Ureter (tissue), 1 donor: ENCODE data around the gene UMODL1. TPM values are rescaled to one million over a fixed set of nuclear protein-coding genes. Genes with fewer than 3 reads are reported as not detected.
"Not testable (repeated sequence)": the region's sequence is repeated elsewhere in the genome, so short reads cannot be mapped to it uniquely, and the experiment has no call there.

Experiments used
- DNase-seq: peaks from one replicate; pipeline ENCODE4 v3.0.0-alpha.2; 2020; ENCODE audit warnings: low spot score
- total RNA-seq: library from RNA; stranded (reverse); gene quantifications from one replicate; pipeline ENCODE4 v1.2.4, GENCODE V29; 2023
- donor health status: DM: yes; HTN: yes; CAD: no.

The UMODL1 gene
- total RNA-seq, 1 donor from 2014 or later, result not detected

DNA sequence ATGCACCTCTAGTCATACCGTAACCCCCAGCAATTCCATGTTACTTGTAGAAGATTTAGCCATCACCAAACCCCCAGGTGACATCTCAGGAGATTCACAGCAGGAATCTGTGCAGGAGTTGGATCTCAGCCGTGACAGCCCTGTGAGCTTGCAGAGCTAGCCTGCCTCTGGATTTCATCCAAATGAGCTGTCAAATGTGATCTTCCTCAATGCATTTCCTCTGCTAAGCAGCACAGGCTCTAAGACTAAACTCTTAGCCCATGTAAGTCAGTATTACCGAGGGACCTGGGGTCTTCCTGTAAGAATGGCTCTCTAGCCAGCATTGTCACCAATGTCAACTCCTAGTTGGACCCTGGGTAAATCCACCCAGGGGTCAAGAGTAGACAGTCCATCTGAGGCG is 41.7 kb downstream of the UMODL1 start:
- DNase-seq, result no peak

DNA sequence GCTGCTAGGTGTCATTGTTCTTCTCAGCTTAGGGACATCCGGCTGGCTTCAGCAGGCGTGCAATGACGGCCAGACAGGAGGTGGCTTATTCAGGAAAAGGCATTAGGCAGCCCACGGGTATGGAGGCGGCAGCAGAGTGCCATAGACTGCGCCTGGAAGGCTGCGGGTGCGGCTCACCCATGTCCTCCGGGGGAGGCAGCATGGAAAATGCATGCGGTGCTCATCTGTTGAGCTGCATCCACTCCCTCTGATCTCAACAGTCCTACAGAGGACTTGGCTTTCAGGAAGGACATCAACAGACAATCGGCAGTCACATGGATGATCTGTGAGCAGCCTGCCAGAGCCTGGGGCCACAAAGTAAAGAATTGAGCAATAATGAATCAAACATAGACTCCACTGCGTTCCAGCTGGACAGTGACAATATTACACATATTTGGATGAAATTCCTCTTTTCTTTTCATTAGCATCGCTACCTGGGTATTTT is 42.9 kb downstream of the UMODL1 start:
- no peak for DNase-seq

DNA sequence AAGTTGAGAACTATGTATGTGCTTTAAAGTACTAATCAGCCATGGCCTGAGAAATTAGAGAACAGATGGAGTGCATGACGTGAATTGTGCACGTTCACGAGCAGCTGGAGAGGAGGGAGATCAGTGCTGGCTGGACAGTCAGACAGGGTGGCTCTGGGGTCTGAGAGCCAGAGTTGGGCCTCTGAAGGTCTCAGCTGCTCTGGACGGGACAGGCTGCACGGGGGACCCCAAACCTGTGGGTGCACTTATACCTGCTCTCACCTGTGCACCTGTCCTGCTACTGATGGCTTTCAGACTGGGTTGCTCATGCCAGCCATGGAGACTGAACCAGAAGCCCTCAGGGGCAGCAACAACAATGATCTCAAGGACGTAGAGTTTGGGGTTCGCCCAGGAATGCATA is 43.5 kb downstream of the UMODL1 start:
- DNase-seq, result no peak

DNA sequence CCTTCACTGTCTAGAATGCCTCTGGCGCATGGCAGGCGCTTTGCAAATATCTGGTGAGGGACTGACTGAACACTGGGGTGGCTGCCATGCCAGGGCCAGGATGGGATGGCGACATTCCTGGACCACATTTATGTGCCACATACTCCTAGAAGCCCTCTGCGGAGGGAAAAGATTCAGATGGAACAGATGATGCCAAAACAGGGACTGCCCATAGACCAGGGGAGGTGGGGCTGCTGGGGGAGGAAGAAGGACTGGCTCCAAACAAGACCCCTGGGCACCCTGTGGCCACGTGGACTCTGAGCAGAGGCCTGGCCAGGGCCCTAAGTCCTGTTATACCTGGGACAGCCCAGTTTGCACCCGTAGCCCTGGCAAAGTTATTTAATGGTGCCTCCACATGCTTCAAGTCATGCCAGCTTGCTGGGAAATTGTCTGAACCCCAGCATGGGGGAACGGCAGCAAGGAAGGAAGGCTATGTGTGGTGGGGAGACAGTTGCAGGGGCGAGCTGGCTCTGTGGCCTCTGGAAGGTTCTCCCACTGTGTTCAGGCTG is 44.1 kb downstream of the UMODL1 start:
- no peak for DNase-seq

DNA sequence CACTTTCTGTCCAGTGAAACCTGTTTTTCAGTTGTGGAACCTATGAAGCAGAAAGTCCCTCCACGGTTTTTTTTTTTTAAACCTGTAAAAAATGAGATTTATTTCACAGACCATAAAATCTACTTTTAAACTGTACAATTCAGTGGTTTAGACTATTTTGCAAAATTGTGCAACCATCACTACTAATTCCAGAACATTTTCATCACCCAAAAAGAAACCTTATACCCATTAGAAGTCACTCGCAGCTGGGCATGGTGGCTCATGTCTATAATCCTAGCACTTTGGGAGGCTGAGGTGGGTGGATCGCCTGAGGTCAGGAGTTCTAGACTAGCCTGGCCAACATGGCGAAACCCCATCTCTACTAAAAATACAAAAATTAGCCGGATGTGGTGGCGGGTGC is 45.4 kb downstream of the UMODL1 start:
- DNase-seq, result not testable (repeated sequence)

DNA sequence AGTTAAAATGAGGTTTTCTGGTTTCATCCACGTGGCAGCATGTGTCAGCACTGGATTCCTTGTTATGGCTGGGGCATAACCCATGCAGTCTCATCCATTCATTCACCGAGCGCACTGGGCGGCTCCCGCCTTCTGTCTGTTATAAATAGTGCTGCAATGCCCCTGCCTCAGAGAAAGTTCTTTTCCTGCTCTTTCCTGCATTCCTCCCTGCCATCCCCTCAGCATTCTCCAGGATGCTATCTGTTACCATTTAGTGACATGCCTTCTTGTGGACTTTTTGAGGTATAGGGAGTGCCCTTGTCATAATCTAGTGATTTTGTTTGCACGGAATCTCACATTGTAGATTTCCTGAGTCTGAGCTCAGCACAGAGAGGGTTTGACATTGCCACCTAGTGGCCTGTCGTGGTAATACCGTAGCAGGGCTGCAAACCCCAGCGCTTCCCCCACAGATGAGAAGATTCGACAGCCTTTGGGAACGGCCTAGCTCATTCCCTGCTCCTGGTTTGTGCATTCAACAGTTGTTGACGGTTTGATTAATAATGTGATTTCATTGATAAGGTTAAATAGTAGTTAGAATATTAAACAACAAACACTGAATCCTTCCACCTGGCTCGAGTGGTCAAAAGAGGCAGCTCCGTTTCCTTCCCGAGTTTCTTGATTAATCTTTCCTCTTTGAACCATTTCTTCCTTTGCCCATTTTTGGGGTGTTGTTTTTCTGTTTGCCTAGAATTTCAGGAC is 46.3 kb downstream of the UMODL1 start:
- peak; percentile 82 for DNase-seq

DNA sequence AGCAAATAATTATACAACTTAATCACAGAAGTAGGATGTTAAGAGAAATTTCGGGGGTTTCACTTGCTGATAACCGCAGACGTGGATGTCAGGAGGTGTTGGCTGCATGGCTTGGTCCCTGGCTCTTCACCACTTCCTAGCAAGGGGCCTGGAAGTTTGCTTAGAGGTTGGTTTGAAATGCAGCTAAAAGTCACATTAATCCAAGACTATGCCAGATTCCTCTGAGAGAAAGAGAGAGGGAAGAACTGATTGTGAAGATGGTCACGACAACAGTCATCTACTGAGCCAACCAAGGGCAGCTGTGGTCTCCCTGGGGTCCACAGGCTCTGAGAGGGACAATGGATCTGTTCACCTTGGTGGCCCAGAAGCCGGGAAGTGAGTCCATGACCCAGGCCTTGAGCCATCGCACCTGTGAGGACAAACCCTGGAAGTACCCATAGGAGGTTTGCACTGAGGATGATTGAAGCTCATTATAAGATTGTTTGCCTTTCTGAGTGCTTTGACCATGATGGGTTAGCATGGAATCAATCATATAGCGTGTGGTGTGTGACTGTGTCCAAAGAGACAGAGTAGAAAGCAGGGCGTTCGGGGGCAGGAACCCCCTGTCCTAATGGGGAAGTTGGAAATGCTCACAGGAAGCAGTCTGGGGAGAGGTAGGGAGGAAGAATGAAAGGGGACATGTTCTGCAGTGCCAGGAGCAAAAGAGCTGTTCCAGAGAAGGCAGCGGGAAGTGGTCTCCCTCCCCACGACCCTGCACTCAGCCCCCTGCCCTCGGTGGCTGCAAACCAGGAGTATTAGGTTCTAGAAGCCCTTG is 47.1 kb downstream of the UMODL1 start:
- no peak for DNase-seq

DNA sequence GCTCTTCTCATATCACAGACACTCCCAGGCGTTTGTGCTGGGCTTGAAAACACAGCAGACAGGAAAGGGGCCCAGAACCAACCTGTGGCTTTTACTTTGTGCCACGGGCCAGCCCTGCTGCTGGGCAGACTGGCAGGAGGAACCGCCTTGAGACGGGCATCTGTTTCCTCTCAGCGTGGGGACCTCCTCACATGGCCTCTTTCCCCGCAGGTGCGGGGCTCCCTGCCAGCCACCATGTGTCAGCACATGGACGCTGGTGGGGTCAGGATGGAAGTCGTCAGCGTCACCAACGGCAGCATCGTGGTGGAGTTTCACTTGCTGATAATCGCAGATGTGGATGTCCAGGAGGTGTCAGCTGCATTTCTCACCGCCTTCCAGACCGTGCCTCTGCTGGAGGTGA is 47.8 kb downstream of the UMODL1 start:
- no peak for DNase-seq

DNA sequence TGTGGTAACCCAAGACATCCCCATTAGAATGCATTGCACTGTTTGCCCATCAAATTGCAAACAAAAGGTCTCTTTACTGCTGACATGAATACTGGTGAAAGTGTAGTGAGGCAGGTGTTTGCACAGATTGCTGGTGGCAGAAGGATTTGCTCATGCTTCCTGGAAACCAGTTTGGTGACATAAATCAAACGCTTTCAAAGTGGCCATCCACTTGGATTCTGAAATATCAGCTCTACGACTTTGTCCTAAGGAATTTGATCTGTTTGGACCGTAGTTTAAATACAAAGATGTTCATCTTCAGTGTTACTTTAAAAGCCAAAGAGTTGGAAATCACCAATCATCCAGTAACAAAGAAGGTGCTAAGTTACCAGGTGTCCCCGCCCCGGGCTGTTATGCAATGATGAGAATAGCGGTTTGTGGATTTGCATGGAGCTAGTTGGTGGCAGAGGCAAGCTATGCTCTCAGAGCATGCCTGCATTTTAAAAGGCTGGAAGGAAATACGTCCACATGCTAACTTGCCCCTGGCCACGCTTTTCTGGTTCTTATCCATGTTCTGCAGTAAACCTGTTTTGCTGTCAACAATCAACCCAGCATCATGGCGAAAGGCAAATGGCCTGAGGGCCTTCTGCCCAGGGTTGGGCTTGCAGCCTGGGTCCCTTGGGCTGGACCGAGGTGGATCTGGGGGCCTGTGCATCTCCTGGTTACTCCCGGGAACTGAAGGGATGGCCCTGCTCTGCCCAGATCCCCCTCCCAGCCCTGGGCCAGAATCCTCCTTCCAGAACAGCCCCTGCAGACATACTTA is 49.2 kb downstream of the UMODL1 start:
- DNase-seq, result no peak

DNA sequence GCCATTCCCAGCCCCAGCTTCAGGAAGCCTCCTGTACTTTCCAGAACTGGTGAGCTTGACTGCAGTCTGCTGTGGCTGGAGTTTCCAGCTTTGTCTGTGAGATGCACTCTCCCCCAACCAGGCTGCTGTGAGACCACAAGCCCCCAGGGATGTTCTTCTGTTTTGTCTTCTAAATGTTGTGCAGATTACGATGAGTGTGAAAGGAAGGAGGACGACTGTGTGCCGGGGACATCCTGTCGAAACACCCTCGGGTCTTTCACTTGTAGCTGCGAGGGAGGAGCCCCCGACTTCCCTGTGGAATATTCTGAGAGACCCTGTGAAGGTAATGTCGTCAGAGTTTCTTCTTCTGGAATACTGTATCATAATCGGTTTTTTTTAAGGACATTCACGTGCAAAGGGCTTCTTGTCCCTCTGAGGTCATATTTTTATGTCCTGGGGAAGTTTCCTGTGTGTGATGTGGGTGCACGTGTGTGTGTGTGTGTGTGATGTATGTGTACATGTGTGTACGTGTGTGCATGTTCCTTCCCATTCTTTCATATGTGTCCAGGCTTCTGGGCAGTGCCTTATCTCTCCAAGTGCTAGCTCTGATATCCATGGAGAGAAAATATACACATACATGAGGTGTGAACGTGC is 49.9 kb downstream of the UMODL1 start:
- no peak for DNase-seq

DNA sequence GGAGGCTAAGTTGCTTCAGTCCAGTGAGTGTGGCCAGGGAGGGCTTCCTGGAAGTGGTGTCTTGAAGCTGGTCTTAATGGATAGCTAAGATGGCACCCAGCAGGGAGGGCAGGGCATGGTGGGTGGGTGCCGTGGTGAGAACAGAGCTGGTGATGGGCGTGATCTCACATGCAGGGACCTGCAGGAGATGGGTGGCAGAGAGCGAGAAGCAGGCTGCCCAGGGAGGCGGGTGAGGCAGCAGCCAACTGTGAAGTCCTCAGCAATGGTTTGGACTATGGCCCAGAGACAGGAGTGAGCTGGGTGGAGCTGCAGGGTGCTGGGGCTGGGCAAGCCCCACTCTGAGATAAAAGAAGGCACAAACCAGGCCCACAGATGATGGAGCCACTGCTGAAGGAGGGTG is 50.7 kb downstream of the UMODL1 start:
- peak; percentile 58 for DNase-seq

DNA sequence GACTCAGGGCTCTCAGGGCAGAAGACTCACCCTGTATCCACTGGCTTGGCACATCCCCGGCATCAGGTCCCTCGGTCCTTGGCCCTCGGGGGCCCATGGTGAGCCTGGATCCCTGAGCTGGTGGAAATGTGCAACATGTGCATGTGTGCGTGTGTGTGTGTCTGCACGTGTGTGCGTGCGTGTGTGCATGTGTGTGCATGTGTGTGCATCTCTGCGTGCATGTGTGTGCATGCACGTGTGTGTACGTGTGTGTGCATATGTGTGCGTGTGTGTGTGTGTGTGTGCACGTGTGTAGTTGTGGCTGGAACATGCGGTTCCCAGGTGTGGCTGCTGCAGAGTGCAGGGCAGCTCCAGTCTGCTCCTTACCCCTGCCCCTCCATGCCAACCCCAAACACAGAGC is 51.3 kb downstream of the UMODL1 start:
- no peak for DNase-seq

DNA sequence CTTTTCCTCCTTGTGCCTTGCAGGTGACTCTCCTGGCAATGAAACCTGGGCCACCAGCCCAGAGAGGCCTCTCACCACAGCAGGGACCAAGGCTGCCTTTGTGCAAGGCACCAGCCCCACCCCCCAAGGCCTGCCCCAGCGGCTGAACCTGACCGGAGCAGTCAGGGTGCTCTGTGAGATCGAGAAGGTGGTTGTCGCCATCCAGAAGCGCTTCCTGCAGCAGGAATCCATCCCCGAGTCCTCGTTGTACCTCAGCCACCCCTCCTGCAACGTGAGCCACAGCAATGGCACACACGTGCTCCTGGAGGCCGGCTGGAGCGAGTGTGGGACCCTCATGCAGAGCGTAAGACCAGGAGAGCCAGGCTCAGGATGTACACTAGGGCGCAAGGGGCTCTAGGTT is 51.7 kb downstream of the UMODL1 start:
- DNase-seq, result no peak

DNA sequence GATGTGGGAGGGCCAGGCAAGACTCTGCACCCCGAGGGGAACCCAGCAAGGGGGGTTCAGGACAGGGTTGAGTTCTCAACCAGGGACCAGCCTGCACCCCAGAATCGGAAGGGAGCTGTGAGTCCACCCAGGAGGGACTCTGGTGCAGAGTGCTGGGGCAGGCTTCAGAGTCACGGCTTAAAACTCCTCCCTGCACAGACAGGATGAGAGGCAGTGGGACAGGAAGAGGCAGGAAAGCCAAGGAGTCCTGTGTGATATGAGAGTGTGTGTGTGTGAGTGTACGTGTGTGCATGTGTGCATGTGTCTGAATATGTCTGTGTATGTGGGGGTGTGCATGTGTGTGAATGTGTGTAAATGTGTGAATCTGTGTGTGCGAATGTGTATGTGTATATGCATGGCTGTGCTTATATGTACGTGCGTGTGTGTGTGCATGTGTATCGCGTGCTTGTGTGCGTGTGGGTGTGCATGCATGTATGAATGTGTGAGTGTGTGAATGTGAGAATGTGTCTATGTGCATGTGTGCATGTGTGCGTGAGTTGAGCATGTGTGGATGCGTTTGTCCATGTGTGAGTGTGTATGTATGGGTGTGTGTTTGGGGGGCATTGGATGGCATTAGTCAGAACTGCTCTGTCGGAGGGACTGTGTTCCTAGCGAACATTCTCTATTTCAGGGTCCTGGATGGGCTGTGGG is 52.2 kb downstream of the UMODL1 start:
- no peak for DNase-seq

DNA sequence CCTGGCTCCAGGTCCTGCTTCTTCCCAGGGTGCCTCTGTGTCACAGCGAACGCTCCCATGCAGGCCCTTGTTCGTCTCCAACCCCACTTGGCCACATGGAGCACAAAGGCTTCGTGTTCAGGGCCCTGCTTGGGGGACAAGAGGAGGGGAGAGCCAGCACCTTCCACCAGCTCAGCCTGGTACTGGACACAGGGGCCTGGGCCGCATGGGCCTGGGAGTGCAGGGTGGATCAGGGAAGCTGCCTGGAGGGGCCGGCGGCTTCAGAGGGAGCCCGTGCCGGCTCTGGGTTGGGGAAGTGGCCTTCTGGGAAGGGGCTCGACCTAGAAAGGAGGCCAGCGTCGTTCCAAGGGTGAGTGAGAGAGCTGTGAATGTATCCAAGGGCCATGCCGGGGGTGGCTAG is 53.0 kb downstream of the UMODL1 start:
- no peak for DNase-seq

DNA sequence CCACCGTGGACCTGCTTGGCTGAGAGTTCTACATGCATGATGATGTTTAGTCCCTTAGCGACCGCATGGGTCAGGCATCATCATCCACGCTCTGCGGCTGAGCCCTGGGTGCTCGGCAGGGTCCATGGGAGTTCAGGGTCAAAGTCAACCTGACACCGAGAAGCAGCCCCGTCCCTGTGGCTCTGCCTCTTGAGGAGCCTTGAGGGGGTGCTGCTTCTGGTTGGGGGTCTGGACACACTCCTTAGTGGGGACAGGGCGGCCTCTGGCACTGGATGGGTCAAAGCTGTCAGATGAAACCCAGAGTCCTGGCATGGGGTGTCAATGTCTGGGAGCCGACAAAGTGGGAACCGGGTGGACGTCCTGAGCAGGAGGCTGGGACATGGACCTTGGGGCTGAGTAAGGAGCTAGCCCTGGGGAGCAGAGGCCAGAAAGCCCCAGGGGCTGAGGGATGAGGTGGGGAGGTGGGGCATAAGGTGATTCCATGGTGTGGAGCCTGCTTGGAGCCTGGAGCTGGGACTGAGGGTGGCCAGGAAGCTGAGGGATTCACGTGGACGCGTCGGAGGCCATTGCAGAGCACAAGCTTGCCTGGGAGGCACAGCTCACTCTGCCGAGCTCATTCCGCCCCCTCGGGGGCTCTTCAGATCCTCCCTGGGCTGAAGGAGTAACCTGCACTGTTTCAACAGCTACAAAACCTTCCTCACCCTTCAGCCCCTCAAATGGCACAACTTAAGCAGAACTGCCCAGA is 53.9 kb downstream of the UMODL1 start:
- no peak for DNase-seq

DNA sequence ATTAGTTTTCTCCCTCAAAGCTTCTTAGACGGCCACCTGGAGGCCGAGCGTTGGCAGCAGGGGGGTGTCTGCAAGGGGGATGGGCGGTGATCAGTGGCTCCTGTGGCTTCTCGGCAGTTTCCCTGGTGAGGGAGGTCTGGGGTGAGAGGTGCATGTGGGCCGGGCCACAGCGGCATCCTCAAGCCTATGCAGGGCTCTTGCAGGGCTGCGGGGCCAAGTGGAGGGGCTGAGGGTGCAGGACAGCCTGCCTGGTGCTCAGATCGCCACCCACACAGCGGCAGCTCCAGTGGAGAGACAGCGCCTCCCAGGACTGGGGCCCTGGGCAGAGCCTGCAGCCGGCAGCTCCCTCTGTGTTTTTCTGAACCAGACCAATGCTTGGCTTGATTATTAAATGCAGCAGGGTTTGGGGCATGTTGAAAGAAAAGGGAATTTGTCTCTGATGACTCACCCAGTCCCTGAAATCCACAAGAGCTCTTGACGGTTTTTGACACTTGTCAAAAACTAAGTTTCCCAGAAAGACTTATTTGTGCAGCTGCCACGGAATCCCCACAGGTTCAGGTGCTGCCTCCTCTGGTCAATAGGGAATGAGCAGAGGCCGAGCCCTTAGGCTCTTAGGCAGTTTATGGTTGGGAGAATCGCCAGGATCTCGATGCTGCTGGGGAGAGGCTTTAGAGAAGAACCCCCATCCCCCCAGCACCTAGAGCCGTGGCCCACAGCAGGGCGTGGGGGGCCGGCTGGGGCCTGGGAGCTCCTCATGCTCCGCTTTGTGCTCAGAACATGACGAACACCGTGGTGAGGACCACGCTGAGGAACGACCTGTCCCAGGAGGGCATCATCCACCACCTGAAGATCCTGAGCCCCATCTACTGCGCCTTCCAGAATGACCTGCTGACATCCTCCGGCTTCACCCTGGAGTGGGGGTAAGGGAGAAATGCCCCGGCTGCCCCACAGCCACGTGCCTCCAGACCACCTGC is 54.7 kb downstream of the UMODL1 start:
- DNase-seq, result no peak

DNA sequence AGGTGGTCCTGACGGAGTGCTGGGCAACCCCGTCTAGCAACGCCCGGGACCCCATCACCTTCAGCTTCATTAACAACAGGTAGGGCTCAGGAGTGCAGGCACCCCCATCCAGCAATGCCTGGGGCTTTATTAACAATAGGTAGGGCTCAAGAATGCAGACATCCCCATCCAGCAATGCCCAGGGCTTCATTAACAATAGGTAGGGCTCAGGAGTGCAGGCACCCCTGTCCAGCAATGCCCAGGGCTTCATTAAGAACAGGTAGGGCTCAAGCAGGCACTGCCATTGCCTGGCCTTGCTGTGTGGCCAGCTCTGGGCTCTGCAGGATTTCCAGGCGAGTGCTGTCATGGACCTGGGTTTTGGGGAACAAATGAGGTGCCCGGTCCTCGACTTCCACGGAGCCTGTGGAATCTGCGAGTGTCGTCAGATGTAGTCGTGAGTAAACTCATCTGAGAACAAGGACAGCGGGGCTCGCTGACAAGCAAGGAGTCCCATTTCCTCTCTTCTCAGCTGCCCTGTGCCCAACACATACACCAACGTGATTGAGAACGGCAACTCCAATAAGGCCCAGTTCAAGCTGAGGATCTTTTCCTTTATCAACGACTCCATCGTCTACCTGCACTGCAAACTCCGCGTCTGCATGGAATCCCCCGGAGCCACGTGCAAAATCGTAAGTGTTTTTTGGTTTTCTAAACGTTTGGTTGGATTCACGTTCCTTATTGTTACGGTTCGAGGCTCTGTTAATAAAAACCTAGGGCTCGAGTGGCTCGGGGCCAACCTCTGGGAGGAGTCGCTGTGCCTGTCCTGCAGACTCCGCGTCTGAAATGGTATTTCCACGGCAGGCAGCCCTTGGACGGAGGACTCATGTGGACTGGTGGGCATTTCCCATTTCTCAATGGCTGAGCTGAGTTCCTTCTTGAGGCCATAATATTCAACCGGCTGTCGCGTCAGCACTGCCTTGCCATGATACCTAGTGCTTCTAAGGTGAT is 56.3 kb downstream of the UMODL1 start:
- DNase-seq, result no peak
